ENCODE results near the gene SLC30A1.
A peak's percentile ranks its signal among the peaks of the same experiment; 100 is the strongest.
"Not testable (repeated sequence)": the region's sequence is repeated elsewhere in the genome, so short reads cannot be mapped to it uniquely, and the experiment has no call there.

The SLC30A1 gene

DNA sequence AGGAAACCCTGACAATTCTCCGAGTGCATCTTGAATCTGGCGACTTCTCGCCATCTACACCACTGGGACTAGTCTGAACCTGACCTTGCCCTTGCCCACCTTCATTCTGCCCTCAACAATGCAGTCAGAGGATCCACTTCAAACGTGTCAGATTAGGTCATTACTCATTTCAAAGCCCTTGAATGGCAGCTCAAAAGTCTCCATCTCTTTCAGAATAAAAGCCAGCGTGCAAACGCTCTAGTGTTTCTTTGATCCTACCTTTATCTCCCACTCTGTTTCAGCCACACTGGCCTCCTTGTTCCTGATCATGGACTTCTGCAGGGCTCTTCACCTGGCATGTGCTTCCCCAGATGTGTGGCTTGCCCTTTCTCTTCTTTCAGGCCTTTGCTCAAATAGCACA is 31.3 kb downstream of the SLC30A1 start:
- DNase-seq (ENCODE audit: low spot score) = no peak

DNA sequence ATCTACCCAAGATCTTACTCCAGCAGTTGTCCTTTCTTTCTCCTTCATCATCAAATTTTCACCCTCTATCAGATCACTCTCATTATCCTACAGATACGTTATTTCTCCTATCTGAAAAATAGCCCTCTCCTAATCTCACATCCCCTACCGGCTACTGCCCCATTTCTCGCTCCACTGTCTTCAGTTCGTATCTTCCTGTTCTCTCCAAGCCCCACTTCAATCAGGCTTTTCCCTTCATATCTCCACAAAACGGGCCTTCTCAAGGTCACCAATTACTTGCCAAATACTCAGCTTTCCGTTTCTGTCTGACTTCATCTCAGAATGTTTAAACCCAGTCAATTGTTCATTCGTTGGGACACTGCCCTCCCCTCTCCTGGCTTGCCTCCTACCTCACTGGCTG is 32.4 kb downstream of the SLC30A1 start:
- DNase-seq (ENCODE audit: low spot score) = no peak

DNA sequence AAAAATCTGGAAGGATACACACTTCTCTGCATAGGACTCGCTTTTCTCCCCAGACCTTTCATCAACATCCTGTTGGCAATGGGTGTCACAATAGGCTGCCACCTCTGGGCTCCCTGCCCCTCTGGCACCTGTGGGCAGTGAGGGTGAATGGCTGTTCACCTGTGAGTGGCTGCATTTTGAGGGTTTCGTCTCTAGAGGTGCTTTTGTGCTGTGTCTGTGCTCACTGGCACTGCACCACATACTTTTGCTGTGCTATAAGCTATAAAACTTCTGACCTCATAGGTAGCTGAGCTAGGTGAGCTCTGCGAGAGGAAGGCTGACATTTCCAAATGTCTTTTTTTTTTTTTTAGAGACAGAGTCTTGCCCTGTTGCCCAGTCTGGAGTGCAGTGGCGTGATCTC is 35.9 kb downstream of the SLC30A1 start:
- no peak for DNase-seq (ENCODE audit: low spot score)

DNA sequence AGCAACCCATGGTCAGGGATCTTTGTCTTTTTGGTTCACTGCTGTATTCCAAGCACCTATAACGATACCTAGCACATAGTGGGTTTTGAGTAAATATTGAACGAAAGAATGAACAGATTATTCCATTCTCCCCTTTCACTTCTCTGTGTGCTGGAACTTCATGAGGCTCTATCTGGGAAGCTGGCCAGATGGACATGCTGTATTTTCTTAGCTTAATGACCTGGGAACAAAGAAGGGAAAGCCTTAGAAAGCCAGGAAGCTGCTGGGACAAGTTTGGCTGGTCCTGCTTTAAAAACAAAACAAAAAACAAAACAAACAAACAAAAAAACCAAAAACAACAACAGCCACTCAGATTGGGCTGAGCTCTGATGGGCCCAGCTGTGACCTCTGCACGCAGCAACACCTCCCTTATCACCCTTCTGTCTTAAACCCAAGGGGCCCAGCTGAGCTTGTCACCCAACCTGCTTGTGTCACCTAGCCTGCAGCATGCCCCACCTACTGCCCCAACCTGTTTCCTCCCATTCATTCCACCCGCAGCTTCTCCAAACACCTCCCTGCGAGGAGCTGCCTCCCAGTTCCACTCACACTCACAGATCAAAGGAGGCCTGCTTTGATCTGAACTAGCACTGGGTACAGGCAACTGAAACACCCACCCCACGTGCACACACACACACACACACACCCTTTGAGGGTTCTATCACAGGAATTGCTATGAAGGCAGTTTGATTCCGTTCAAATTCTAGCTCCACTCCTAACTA is 37.1 kb downstream of the SLC30A1 start:
- DNase-seq (ENCODE audit: low spot score) = no peak

DNA sequence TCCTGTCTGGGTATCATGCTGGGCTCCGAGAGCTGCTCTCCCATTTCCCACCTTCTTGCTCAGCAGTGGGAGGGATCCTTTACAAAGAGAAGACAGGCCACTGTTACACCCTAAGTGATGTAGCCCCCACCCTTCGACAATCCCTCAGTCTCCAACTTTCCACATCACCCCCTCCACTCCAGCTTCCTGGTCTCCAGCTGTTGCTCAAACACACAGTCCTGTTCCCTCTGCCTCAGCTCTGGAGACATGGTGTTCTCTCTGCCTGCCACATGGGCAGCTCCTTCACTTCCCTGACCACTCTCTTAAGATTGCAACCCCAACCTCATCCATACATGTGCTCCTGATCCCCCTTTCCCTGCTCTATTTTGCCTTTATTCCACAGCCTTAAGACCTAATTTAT is 37.7 kb downstream of the SLC30A1 start:
- no peak for DNase-seq (ENCODE audit: low spot score)

DNA sequence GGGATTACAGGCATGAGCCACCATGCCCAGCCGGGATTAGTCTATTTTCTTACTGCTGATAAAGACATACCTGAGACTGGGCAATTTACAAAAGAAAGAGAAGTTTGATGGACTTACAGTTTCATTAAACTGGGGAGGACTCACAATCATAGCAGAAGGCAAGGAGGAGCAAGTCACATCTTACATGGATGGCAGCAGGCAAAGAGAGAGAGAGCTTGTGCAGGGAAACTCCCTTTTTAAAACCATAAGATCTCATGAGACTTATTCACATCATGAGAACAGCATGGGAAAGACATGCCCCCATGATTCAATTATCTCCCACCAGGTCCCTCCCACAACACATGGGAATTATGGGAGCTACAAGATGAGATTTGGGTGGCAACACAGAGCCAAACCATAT is 38.1 kb downstream of the SLC30A1 start:
- not testable (repeated sequence) for DNase-seq (ENCODE audit: low spot score)

DNA sequence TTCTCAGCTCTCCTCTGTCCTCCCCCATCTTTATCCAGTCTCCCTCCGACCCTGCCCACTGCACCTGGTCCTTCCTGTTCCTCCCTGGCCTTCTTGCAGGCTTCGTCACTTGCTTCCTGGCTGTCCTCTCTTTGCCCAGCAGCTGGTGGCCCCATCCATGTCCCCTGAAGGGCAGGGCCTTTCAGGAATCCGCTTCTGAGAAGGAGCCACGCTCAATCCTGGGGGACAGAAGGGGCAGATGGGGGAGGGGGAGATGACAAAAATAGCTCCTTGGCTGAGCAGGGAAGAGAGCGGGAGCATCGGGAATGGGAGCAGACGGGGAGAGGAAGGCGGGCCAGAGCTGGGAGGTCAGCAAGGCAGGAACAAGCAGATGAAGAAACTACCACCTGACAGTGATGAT is 40.7 kb downstream of the SLC30A1 start:
- DNase-seq (ENCODE audit: low spot score) = no peak

DNA sequence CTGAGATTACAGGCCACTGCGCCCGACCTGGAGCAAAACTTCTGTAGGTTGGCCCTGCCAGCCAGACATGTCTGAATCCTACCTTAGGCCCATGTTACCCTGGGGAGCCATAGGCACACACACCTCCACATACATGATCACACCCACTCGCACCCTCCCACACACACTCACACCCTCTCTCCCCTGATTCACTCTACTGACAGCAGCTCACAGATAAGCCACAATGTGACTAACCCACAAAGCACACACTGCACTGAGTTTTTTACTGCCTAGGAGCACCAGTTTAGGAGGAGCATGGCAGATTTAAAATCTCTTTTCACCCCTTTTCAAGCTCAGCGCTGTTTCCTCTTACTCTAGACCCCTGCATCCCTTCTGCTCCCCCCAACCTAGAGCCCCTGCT is 41.7 kb downstream of the SLC30A1 start:
- DNase-seq (ENCODE audit: low spot score) = no peak

DNA sequence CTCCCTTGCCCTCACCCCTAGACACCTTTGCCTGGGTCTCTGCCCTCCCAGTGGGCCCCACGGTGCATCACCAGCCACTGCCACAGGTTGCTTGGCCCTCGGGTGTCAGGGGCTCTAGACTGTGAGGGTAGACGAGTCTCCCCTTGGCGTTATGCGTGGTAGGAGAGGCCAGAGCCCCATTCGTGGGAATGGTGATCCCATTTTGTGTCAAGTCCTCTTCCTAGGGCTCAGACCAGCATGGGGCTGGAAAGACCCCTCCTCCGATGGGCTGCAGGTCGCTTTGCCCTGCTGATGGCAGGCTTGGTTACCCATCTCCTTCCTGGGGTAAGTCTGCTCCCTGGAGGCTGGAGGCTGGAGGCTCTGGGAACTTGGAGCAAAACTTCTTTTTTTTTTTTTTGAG is 42.4 kb downstream of the SLC30A1 start:
- DNase-seq (ENCODE audit: low spot score) = no peak

DNA sequence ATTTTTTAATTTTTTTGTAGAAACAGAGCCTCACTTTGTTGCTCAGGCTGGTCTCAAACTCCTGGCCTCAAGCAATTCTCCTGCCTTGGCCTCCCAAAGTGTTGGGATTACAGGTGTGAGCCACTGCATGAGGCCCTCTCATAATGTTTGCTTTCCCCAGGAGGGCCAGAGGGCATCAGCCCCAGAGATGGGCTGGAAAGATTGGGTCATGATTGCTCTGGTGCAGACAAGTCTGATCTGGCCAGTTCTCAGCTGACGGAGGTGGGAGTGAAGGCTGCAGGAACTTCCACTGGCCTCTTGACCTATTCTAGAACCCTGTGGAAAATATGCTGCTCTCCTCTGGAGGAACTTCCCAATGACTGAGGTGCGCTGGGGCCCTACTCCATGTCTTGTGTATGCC is 43.6 kb downstream of the SLC30A1 start:
- DNase-seq (ENCODE audit: low spot score) = peak; percentile 11

DNA sequence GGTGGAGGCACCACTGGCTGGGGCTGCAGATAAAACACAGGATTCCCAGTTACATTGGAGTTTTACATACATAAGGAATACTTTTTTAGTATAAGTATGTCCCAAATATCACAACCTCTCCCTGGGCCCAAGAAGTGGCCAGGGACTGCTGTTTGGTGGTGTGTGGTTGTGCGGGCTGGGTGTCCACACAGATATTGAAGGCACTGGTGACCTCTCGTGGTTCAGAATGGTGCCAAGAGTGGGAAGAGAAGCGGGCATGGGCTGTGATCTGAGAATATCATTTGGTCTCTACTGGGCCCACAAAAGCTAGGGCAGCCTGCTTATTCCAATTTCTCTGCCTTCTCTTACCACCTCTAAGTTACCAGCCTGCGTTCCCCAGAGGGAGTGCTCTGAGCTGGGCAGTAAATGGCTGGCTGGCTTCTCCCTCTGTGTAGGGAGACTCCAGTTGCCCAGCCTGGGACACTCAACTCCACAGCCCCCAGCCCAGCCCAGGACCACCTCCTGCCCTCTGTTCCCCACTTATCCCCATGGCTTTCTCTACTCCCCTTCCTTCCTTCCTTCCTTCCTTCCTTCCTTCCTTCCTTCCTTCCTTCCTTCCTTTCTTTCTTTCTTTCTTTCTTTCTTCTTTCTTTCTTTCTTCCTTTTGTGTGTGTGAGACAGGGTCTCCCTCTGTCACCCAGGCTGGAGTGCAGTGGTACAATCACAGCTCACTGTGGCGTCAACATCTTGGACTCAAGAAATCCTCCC is 44.2 kb downstream of the SLC30A1 start:
- DNase-seq (ENCODE audit: low spot score) = peak; percentile 33

DNA sequence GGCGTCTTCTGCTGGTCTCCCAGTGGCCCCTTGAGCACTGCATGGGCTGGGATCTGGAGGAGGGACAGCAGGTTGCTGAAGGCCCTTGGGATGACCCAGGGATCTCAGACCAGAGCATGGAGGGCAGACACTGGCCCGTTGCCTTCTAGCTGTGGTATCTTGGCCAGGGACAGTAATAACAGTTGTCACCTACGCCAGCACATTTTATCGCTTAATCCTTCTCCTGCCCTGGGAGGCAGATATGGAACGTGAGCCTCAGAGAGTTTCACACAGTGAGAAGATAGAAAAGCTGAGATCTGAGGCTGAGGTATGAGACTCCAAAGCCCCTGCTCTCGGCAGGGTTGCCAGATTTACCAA is 46.9 kb downstream of the SLC30A1 start:
- DNase-seq (ENCODE audit: low spot score) = peak; percentile 20

DNA sequence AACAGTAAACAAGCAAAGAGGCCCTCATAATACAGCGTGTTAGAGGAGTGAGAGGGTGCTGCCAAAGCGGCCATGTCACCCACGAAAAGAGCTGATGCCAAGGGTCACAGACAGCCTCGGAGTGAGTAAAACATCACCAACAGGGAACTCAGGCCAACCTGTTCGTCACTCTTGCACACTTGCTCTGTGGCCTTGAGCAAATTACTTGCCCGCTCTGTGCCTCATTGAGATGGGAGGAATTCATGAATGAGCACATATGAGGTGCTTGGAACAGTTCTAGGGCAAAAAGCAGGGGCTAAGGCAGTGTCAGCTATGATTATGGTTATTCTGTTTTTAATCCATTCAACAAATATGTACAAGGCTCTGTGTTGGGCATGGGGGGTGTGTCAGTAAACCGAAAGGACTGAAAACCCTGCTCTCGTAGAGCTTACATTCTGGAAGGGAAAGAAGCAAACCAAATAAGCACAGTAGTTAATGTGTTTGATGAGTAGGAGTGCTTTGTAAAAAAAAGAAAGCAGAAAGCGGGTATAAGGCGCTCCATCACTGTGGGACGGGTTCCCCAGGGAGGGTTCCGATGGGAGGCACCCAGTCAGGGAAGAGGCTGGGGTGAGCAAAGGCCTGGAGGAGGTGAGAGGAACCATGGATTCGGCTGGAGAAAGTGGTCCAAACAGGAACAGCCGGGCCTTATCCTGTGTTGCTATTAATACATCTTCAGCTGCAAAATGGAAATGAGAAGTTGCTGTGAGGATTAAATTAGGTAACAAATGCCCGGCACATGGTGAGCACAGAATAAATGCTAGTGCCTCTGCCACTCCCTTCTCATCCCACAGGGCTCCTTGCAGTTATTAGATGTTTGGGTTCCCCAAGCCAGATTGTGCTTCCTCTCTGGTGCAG is 47.5 kb downstream of the SLC30A1 start:
- DNase-seq (ENCODE audit: low spot score) = peak; percentile 14

DNA sequence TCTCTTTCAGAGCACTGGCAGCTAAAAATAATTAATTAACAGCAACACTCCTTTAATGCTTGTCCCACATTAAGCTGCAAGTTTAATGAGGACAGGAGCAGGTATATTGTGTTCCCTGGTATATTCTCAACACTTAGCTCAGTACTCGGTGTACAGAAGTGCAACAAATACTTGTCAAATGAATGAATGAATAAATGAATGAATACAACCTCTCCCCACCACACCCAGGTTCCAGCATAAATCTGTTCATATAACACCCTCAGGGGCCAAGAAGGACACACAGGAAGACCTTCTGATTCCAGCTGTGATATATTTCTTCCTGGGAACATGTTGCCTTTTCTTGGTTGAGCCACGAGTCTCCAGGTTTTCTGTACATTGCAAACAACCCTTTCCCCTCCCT is 48.9 kb downstream of the SLC30A1 start:
- no peak for DNase-seq (ENCODE audit: low spot score)

DNA sequence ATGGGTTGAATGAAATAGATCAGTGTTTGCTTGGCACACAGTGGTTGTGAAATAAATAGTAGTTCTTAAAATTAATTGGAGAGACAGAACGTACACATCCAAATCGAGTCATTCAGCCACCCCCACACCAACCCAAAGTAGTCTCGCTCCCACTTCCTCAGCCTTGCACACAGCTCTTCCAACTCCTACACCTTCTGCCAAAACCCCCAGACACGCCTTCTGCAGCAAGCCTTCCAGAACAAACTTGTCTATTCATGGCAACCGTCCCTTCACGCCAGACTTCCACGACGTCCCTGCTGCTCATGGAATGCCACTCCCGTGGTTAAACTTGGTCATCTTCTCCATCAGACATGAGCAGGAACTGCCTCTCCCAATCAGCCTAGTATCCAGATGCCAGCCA is 49.5 kb downstream of the SLC30A1 start:
- DNase-seq (ENCODE audit: low spot score) = no peak

DNA sequence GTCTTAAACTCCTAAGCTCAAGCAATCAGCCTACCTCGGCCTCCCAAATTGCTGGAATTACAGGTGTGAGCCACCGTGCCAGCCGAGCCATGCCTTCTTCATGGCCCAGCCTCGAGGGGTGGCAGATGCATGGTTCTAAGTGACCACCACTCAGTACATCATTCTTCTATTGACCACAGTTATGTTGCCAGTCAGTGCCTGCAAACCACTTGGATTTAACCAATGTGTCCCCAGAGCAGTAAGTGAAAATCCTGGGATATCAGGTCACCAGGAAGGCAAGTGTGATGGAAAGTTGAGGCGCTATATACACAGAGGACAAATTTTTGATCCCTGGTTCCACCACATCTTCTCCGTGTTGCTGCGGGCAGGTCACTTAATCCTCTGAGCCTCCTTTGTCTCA is 50.0 kb downstream of the SLC30A1 start:
- DNase-seq (ENCODE audit: low spot score) = no peak

DNA sequence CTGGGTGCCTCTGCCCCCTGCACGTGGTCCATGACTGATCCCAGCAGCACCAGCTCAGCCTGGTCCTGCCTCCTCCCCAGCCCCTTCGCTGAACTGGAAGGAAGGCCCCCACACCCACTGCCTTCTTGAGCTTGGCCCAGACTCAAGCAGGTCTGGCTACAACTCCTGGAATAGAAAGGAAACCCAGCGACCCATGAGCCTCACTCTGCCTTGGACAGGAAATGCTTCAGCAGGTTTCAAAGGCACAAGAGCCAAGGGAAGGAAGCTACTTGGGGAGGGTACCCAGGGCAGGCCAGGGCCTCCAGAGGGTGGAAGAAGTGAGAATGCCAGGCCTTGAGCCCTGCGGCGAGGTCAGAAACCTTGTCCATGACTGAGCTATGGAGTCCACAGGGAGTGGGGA is 51.1 kb downstream of the SLC30A1 start:
- no peak for DNase-seq (ENCODE audit: low spot score)

DNA sequence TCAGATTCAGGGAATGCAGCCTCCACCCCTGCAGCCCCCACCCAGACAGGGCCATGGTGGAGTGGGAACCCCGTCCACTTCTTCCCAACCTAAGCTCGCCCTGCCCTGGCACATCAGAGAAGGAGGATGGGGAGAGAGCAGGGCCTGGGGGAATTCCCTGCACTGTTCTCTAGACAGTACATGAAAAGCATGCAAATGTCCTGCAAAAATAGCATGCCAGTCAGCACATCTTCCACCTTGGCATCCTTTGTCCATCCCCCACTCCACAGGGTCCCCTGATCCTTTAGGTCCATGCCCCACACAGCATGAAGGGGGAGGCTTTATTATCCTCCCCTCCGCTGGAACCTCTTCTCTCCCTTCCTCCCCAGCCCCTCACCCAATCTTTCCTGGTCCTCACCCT is 52.0 kb downstream of the SLC30A1 start:
- no peak for DNase-seq (ENCODE audit: low spot score)

DNA sequence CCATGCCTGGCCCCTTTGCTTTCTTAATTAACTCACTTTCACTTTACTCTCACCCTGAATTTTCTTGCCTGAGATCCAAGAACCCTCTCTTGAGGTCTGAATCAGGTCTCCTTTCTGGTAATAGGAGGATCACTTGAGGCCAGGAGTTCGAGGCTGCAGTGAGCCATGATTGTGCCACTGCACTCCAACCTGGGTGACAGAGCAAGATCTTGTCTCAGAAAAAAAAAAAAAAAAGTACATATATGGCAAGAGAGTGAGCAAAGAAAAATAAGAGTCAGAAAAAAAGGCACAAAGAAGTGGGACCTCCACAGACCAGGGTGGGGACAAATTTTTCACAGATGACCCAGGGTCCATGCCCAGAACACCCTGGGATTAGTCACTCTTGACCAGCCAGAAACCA is 52.9 kb downstream of the SLC30A1 start:
- DNase-seq (ENCODE audit: low spot score) = no peak

DNA sequence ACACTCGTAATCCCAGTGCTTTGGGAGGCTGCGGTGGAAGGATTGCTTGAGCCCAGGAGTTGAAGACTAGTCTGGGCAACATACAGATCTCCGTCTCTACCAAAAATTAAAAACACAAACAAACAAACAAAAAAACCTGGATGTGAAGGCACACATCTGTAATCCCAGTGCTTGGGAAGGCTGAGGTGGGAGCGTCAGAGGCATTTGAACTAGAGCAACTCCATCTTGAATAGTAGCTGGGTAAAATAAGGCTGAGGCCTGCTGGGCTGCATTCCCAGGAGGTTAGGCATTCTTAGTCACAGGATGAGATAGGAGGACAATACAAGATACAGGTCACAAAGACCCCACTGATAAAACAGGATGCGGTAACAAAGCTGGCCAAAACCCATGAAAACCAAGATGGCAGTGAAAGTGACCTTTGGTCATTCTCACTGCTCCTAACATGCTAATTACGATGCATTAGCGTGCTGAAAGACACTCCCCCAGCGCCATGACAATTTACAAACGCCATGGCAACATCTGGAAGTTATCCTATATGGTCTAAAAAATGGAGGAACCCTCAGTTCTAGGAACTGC is 53.8 kb downstream of the SLC30A1 start:
- DNase-seq (ENCODE audit: low spot score) = no peak

DNA sequence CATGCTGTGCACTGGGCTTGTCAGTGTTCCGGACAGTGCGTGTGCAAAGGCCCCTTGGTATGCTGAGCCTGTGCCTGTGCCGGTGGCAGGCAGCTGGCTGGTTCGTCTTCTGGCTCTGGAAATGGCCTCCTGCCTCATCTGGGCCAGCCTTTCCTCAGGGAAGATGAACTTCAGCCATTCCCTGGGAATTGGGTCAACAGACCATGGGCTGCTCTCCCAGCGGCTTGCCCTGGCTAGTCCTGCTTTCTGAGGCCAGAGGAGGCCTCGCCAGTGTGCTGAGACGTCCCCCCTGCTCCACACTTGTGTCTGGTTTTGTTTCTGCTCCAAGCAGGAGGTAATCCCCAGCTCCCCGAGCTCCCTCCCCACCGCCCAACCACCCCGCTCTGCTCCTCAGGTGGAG is 54.4 kb downstream of the SLC30A1 start:
- DNase-seq (ENCODE audit: low spot score) = no peak

DNA sequence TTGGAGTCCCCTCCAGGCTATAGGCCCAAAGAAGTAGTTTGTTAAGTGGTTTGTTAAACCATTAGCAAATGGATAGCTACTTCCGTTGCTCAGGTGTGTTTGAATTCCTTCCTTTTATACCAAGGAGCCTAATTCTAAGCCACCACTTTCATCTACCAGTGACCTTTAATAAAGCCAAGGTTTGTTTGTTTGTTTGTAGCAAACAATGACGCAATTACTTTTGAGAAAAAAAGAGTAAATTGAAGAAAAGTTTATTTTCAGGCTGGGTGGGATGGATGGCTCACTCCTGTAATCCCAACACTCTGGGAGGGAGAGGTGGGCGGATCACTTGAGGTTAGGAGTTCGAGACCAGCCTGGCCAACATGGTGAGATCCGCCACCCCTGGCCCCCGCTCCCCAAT is 56.2 kb downstream of the SLC30A1 start:
- no peak for DNase-seq (ENCODE audit: low spot score)

Data from D341Med (cell line).